HEK293 (cell line): Measurements from ENCODE around the gene CTNNB1.

ENCODE experiments used
- GLIS1 ChIP-seq: fragments of 450-650 bp; formaldehyde crosslinking; IDR thresholded peaks from 2 replicates; pipeline ENCODE4 v1.5.1; 2016; ENCODE audit warnings: missing biosample characterization, missing genetic modification characterization
- KLF1 ChIP-seq: fragments of 450-650 bp; formaldehyde crosslinking; IDR thresholded peaks from 2 replicates; pipeline ENCODE4 v1.5.1; 2016; ENCODE audit warnings: missing biosample characterization, missing genetic modification characterization
- SALL2 ChIP-seq: fragments of 450-650 bp; formaldehyde crosslinking; IDR thresholded peaks from 2 replicates; pipeline ENCODE4 v1.5.0; 2017; ENCODE audit warnings: missing biosample characterization, mild to moderate bottlenecking, missing genetic modification characterization, borderline replicate concordance
- SCRT1 ChIP-seq: fragments of 450-650 bp; formaldehyde crosslinking; IDR thresholded peaks from 2 replicates; pipeline ENCODE4 v1.5.1; 2016; ENCODE audit warnings: missing biosample characterization, missing genetic modification characterization, borderline replicate concordance
- ZBTB7A ChIP-seq: fragments of 450-650 bp; formaldehyde crosslinking; IDR thresholded peaks from 2 replicates; pipeline ENCODE4 v1.5.1; 2016; ENCODE audit warnings: low read depth, missing biosample characterization, missing genetic modification characterization
- ZNF175 ChIP-seq: fragments of 450-650 bp; formaldehyde crosslinking; IDR thresholded peaks from 2 replicates; pipeline ENCODE4 v1.5.1; 2016; ENCODE audit warnings: missing biosample characterization, missing genetic modification characterization
- ZNF426 ChIP-seq: fragments of 450-650 bp; formaldehyde crosslinking; IDR thresholded peaks from 2 replicates; pipeline ENCODE4 v1.5.1; 2017; ENCODE audit warnings: missing biosample characterization, missing genetic modification characterization, mild to moderate bottlenecking, inconsistent platforms, moderate library complexity
- ZNF558 ChIP-seq: fragments of 450-650 bp; formaldehyde crosslinking; IDR thresholded peaks from 2 replicates; pipeline ENCODE4 v1.5.1; 2016; ENCODE audit warnings: missing biosample characterization, missing genetic modification characterization
- ZNF645 ChIP-seq: fragments of 450-650 bp; formaldehyde crosslinking; IDR thresholded peaks from 2 replicates; pipeline ENCODE4; 2016; ENCODE audit warnings: missing biosample characterization, missing genetic modification characterization
- ZSCAN30 ChIP-seq: fragments of 450-650 bp; IDR thresholded peaks from 2 replicates; pipeline ENCODE4 v1.5.1; 2018; ENCODE audit warnings: missing biosample characterization, mild to moderate bottlenecking, missing genetic modification characterization, moderate library complexity
- TF ChIP-seq, protein P1 (sequence below): fragments of 450-650 bp; formaldehyde crosslinking; IDR thresholded peaks from 2 replicates; pipeline ENCODE4 v1.5.1; 2016; ENCODE audit warnings: missing biosample characterization, missing genetic modification characterization
- TF ChIP-seq, protein P2 (sequence below): fragments of 450-650 bp; formaldehyde crosslinking; IDR thresholded peaks from 2 replicates; pipeline ENCODE4 v1.5.1; 2016; ENCODE audit warnings: missing biosample characterization, missing genetic modification characterization

DNA sequence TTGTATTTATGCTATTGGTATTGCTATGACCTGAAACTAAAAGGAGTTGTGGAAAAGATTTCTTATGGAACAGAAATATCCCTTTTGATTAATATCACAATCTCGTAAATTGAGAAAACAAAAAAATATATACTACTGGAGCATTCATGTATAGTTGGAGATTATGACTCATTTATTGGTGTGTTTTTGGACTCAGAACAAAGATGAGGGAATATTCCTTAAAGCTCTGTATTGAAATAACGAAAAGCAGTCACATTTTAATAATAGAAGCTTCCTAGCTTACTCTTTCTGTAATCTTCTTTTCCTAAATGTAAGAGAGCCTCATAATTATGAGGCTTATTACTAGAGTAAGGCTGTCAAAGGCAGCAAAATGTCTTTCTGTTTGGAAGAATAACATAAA, 14.3 kb downstream of the CTNNB1 start:
- TF ChIP-seq, protein P1, sequence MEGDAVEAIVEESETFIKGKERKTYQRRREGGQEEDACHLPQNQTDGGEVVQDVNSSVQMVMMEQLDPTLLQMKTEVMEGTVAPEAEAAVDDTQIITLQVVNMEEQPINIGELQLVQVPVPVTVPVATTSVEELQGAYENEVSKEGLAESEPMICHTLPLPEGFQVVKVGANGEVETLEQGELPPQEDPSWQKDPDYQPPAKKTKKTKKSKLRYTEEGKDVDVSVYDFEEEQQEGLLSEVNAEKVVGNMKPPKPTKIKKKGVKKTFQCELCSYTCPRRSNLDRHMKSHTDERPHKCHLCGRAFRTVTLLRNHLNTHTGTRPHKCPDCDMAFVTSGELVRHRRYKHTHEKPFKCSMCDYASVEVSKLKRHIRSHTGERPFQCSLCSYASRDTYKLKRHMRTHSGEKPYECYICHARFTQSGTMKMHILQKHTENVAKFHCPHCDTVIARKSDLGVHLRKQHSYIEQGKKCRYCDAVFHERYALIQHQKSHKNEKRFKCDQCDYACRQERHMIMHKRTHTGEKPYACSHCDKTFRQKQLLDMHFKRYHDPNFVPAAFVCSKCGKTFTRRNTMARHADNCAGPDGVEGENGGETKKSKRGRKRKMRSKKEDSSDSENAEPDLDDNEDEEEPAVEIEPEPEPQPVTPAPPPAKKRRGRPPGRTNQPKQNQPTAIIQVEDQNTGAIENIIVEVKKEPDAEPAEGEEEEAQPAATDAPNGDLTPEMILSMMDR = no peak
- no peak for TF ChIP-seq ZNF175
- TF ChIP-seq ZNF558 = no peak
- TF ChIP-seq ZSCAN30 (tag by site-specific recombination) = no peak
- TF ChIP-seq SALL2 = no peak
- no peak for TF ChIP-seq SCRT1 (tag by site-specific recombination)
- no peak for TF ChIP-seq ZNF426 (tag by site-specific recombination)
- no peak for TF ChIP-seq ZNF645 (tag by site-specific recombination)
- no peak for TF ChIP-seq ZBTB7A
- TF ChIP-seq, protein P2, sequence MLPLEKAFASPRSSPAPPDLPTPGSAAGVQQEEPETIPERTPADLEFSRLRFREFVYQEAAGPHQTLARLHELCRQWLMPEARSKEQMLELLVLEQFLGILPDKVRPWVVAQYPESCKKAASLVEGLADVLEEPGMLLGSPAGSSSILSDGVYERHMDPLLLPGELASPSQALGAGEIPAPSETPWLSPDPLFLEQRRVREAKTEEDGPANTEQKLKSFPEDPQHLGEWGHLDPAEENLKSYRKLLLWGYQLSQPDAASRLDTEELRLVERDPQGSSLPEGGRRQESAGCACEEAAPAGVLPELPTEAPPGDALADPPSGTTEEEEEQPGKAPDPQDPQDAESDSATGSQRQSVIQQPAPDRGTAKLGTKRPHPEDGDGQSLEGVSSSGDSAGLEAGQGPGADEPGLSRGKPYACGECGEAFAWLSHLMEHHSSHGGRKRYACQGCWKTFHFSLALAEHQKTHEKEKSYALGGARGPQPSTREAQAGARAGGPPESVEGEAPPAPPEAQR = no peak
- no peak for TF ChIP-seq GLIS1 (tag by site-specific recombination)
- no peak for TF ChIP-seq KLF1 (tag by site-specific recombination)
